Activated T-cell treated with anti-CD3 and anti-CD28 coated beads for 4 hours (primary cell): ENCODE measurements around the gene GPR39.
A peak's percentile ranks its signal among the peaks of the same experiment; 100 is the strongest.
"Not testable (repeated sequence)": the region's sequence is repeated elsewhere in the genome, so short reads cannot be mapped to it uniquely, and the experiment has no call there.

Source experiments
- DNase-seq: peaks from one replicate; pipeline ENCODE4 v3.0.0-alpha.2; 2020

GPR39 gene

GRCh38 chr2:132515010-132515409 lies 98.4 kb downstream of the GPR39 start:
- no peak for DNase-seq

GRCh38 chr2:132517386-132517785 lies 100.8 kb downstream of the GPR39 start:
- DNase-seq: no peak

GRCh38 chr2:132518302-132518701 lies 101.7 kb downstream of the GPR39 start:
- DNase-seq: no peak

GRCh38 chr2:132519566-132519965 lies 103.0 kb downstream of the GPR39 start:
- DNase-seq: no peak

GRCh38 chr2:132521341-132521740 lies 104.7 kb downstream of the GPR39 start:
- no peak for DNase-seq

GRCh38 chr2:132522901-132523300 lies 106.3 kb downstream of the GPR39 start:
- no peak for DNase-seq

- DNase-seq: not testable (repeated sequence)
Measured at GRCh38 chr2:132537061-132537460, 120.5 kb downstream of the GPR39 start.

- no peak for DNase-seq
Measured at GRCh38 chr2:132538331-132538855, 121.8 kb downstream of the GPR39 start.

- no peak for DNase-seq
Measured at GRCh38 chr2:132540166-132540565, 123.6 kb downstream of the GPR39 start.

GRCh38 chr2:132542953-132543569 lies 126.5 kb downstream of the GPR39 start:
- no peak for DNase-seq

GRCh38 chr2:132544006-132544630 lies 127.5 kb downstream of the GPR39 start:
- DNase-seq: no peak

- peak; percentile 5 for DNase-seq
Measured at GRCh38 chr2:132547090-132547687, 130.6 kb downstream of the GPR39 start.

- DNase-seq: no peak
Measured at GRCh38 chr2:132549935-132550670, 133.5 kb downstream of the GPR39 start.

GRCh38 chr2:132550946-132551345 lies 134.3 kb downstream of the GPR39 start:
- DNase-seq: no peak

- DNase-seq: no peak
Measured at GRCh38 chr2:132557694-132558093, 141.1 kb downstream of the GPR39 start.

GRCh38 chr2:132559326-132559725 lies 142.7 kb downstream of the GPR39 start:
- no peak for DNase-seq

- DNase-seq: no peak
Measured at GRCh38 chr2:132559921-132560320, 143.3 kb downstream of the GPR39 start.

- DNase-seq: no peak
Measured at GRCh38 chr2:132560562-132560961, 144.0 kb downstream of the GPR39 start.

GRCh38 chr2:132562245-132562644 lies 145.6 kb downstream of the GPR39 start:
- DNase-seq: no peak

GRCh38 chr2:132564065-132564464 lies 147.5 kb downstream of the GPR39 start:
- no peak for DNase-seq

- DNase-seq: no peak
Measured at GRCh38 chr2:132566379-132566778, 149.8 kb downstream of the GPR39 start.

GRCh38 chr2:132567682-132568081 lies 151.1 kb downstream of the GPR39 start:
- DNase-seq: no peak

GRCh38 chr2:132568656-132569055 lies 152.1 kb downstream of the GPR39 start:
- no peak for DNase-seq
